ENCODE results near the gene ALPP. TPM values are rescaled to one million over a fixed set of nuclear protein-coding genes. Genes with fewer than 3 reads are reported as not detected.
"Not testable (repeated sequence)": the region's sequence is repeated elsewhere in the genome, so short reads cannot be mapped to it uniquely, and the experiment has no call there.

ALPP gene
- total RNA-seq, 1 donor from 2014 or later: not detected

DNA sequence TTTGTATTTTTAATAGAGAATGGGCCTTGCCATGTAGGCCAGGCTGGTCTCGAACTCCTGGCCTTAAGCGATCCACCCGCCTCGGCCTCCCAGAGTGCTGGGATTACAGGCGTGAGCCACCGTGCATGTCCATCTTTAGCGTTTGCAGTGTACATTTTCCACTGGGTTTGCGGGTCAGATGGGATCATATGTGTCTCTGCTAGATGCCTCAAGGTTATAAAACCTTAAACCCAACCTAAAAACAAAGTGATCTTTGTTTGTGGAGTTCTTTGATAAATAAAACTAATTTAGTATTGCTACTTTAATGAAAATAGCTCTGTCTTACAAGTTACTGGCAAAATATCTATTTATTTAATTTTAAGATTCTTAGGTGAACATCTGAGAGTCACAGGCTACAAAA is 15.0 kb downstream of the ALPP start:
- ATAC-seq: no peak
- no peak for DNase-seq (ENCODE audit: missing footprints)
- intact Hi-C loops (cut with DNase I): no loop called here

DNA sequence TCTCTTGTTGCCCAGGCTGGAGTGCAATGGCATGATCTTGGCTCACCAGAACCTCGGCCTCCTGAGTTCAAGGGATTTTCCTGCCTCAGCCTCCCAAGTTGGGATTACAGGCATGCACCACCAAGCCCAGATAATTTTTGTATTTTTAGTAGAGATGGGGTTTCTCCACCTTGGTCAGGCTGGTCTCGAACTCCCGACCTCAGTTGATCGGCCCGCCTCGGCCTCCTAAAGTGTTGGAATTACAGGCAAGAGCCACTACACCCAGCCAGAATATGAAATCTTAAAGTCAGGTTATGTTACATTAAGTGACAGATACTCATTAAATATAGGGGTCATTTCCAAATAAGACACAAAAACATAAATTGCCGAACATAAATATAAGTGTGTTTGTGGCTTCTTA is 15.9 kb downstream of the ALPP start:
- DNase-seq (ENCODE audit: missing footprints); ATAC-seq; intact Hi-C loops (cut with DNase I): not testable (repeated sequence)

DNA sequence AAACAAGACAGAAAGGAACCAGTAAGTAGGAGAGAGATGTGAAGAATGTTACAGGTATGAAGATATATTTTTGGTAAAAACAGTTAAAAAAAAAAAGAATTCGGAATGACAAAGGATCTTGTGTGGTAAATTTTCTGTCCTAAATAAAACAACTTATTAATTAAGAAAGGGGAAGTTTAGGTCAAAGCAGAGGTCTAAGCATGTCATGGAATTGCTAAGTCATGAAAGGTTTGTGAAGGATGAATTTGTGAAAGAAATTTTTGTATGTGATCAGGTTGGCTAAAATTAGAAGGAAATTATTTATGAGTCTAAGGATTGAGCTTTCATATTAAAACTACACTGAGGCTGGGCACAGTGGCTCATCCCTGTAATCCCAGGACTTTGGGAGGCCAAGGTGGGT is 17.0 kb downstream of the ALPP start:
- intact Hi-C loops (cut with DNase I): no loop called here

DNA sequence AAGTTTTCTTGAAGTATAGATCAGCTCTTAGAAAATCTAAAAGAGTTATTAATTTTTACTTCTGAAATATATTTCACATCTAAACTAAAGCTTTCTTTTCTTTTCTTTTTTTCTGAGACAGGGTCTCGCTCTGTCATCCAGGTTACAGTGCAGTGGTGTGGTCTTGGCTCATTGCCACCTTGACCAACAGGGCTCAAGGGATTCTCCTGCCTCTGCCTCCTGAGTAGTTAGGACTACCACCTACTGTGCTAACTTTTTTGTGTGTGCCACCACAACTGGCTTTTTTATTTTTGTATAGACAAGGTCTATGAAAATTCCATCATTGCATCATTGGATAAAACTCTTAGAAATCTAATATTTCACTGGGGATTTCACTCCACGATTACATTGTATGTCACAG is 18.1 kb downstream of the ALPP start:
- DNase-seq (ENCODE audit: missing footprints) (no peak), ATAC-seq (no peak)
- intact Hi-C loops (cut with DNase I): no loop called here

More for the DNA sequence above, 17.0 kb downstream of the ALPP start:
- ATAC-seq: no peak
- DNase-seq (ENCODE audit: missing footprints): no peak

DNA sequence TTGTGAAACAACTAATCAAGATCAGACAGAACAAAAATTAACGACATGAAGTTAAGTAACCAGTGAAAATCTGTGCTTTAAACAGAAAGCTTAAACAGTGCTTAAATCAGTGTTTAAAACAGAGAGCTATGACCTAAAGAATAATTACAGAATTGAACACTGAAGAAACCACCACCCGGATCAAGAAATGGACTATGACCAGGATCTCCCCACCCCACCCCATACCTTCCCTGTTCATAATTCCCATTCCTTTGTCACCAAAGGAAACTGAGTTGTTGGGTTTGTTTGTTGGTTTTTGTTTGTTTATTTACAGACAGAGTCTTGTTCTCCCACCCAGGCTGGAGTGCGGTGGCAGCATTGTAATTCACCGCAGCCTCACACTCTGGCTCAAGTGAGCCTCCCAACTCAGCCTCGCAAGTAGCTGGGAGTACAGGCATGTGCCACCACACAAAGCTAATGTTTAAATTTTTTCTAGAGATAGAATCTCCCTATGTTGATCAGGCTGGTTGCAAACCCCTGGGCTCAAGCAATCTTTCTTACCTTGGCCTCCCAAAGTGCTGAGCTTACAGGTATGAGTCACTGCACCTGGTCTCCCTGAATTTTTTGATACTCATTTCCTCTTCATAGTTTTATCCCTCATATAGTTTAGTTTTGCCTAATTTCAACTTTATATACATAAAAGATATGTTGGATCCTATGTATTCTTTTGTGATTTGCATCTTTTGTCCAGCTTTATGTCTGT is 19.9 kb downstream of the ALPP start:
- ATAC-seq (no peak), DNase-seq (ENCODE audit: missing footprints) (no peak)
- intact Hi-C loops (cut with DNase I): no loop called here

DNA sequence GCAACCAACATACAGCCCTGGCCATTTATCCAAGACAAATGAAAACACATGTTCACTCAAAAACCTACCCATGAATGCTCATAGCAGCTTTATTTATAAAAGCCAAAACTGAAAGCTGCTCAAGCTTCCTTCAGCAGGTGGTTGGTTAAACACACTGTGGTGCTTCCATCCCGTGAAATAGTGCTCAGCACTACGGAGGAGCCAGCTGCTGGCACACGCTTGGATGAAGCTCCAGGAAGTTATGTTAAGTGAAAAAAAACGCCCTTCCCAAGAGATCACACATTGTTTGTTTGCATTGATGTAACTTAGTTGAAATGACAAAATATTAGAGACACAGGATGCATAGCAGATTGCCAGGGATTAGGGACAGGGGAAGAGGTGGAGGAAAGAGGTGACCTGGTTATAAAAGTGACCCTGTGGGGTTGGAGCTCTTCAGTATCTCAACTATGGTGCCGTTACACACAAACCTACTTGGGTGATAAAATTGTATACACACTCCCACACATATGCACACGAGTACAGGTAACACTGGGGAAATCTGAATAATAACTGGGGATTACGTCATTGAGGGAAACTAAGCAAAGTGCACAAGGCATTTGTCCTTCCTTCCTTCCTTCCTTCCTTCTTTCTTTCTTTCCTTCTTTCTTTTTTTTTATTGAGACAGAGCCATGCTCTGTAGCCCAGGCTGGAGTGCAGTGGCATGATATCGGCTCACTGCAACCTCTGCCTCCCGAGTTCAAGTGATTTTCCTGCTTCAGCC is 21.9 kb downstream of the ALPP start:
- ATAC-seq (no peak), DNase-seq (ENCODE audit: missing footprints) (no peak)
- intact Hi-C loops (cut with DNase I): no loop called here

DNA sequence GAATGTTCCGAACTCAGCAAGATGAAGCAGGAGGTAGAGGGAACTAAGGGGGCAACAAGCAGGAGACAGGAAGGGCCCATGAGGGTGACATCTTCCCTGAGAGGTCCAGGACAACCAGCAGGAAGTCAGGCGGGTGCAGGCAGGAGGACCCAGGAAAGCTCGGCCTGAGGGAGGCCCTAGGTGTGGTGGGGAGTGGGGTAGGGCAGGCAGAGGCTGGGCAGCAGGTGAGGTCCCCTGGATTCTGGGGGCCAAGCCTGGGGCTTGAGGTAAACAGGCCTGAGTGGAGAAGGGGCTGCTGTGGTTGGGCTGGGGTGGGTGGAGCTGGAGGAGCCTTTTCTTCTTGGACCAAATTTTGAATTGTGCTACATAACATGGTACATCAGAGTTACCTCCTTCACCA is 24.0 kb downstream of the ALPP start:
- intact Hi-C loops (cut with DNase I): no loop called here
- DNase-seq (ENCODE audit: missing footprints): no peak
- no peak for ATAC-seq

DNA sequence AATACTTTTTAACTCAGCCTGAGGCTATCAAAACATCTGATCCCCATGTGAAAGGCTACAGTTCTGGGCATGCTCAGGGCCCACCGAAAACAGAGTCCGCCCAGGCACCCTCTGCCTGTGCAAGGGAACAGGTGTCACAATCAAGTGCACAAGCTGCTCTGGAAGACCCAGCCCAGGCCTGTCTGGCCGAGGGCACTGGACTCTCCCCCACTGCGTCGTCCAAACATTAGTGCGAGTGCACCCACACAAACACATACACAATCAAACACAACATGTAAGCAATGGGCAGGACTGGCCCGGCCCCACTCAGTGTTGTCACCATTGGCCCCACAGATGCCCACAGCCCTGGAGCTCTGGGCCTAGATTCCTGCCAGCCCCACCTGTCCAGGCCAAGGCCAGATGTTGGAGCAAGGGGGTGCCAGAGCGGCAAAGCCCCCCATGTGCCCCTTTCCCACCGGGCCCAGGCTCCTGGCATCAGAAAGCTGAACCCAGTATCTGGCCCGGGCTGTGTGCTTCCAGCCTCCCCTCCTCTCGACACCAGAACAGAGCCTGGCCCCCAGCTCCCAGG is 27.5 kb downstream of the ALPP start:
- intact Hi-C loops (cut with DNase I): no loop called here
- ATAC-seq (no peak), DNase-seq (ENCODE audit: missing footprints) (no peak)

DNA sequence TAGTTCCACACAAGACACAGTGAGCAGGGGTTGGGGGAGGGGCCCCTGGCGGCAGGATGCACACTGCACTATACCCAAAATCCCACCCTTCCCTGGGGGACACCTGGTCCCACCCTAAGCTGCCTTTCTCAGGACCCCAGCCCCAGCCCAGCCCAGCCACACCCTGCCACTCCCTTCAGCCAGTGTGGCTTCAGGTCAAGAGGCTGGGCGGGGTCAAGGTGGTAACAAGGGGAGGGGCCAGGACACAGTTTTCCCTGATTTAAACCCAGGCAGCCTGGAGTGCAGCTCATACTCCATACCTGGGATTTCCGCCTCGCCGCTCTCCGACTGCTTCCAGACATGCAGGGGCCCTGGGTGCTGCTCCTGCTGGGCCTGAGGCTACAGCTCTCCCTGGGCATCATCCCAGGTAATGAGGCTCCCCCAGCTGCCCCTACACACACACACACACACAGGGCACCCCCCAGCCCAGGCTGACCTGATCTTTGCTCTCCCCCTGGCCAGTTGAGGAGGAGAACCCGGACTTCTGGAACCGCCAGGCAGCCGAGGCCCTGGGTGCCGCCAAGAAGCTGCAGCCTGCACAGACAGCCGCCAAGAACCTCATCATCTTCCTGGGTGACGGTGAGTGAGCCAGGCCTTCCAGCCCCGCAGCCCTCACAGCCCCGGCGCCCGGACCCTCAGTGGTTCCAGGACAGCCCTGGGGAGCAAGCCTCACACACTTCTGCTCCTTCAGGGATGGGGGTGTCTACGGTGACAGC is 28.2 kb downstream of the ALPP start, which contains the start of gene ALPG:
Gene ALPG, plus strand, starts transcription at position 289 of the 755 bp plus-strand sequence. Its CDS starts 51 bp downstream, at position 340.
- DNase-seq (ENCODE audit: missing footprints): no peak
- intact Hi-C loops (cut with DNase I): no loop called here
- ATAC-seq: no peak

DNA sequence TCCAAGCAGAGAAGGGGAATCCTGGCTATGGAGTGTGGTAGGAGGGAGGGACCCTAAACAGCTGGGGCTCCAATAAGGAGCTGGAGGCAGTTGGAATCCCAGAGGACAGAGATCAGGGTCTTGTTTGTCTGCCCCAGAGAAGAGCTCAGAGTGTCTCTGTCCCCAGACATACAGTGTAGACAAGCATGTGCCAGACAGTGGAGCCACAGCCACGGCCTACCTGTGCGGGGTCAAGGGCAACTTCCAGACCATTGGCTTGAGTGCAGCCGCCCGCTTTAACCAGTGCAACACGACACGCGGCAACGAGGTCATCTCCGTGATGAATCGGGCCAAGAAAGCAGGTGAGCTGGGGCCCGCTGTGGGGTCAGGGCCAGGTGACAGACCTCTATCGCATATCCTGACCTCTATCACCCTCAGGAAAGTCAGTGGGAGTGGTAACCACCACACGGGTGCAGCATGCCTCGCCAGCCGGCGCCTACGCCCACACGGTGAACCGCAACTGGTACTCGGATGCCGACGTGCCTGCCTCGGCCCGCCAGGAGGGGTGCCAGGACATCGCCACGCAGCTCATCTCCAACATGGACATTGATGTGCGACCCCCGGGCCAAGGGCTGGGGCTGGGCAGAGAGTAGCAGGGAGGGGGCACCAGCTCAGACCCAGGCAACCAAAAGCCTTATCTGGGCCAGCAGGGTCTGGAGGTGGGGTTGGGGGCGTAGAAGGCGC is 29.0 kb downstream of the ALPP start:
- DNase-seq (ENCODE audit: missing footprints); ATAC-seq; intact Hi-C loops (cut with DNase I): not testable (repeated sequence)

DNA sequence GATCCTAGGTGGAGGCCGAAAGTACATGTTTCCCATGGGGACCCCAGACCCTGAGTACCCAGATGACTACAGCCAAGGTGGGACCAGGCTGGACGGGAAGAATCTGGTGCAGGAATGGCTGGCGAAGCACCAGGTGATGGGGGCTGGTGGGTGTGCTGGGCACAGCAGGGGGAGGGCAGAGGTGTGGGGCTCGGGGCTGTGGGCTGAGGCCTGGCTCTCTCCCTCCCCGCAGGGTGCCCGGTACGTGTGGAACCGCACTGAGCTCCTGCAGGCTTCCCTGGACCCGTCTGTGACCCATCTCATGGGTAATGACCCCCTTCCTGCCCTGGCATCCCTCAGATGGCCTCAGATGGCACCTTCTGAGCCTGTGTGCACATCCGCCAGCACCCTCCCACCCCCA is 29.7 kb downstream of the ALPP start:
- intact Hi-C loops (cut with DNase I); DNase-seq (ENCODE audit: missing footprints); ATAC-seq: not testable (repeated sequence)

DNA sequence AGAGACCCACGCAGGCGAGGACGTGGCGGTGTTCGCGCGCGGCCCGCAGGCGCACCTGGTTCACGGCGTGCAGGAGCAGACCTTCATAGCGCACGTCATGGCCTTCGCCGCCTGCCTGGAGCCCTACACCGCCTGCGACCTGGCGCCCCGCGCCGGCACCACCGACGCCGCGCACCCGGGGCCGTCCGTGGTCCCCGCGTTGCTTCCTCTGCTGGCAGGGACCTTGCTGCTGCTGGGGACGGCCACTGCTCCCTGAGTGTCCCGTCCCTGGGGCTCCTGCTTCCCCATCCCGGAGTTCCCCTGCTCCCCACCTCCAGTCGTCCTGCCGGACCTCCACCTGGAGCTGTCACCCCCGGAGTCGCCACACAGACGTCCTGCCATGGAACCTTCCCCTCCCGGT is 31.1 kb downstream of the ALPP start:
- ATAC-seq; intact Hi-C loops (cut with DNase I); DNase-seq (ENCODE audit: missing footprints): not testable (repeated sequence)

DNA sequence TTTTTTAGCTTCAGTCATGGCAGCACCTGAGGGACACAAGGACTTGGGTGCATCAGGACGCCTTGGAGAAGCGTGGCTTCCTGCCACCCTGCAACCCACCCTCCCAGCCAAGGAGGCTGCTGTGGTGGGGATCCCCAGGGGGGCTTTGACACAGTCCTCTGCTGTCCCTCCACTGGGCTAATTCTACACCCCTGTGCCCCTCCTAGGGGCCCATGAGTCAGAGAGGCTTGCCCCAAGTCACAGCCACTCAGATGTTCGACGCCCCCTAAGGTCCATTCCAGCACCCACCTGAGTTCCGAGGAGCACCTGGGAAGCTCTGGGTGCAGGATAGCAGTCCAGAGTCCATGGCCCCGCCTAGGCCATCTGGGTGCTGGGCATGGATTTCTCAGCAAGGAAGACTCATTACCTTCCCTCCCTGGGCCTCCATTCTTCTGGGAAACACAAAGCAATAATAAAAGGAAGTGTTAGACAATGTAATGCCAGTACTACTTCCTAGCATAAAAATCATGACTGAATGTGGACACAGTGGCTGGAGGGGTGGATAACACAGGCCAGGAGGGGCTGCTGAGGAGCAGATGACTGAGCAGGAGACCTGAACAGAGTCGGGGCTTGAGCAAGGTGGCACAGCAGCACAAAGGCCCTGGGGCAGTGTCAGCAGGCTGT is 31.8 kb downstream of the ALPP start:
- intact Hi-C loops (cut with DNase I): no loop called here
- no peak for ATAC-seq
- DNase-seq (ENCODE audit: missing footprints): no peak

DNA sequence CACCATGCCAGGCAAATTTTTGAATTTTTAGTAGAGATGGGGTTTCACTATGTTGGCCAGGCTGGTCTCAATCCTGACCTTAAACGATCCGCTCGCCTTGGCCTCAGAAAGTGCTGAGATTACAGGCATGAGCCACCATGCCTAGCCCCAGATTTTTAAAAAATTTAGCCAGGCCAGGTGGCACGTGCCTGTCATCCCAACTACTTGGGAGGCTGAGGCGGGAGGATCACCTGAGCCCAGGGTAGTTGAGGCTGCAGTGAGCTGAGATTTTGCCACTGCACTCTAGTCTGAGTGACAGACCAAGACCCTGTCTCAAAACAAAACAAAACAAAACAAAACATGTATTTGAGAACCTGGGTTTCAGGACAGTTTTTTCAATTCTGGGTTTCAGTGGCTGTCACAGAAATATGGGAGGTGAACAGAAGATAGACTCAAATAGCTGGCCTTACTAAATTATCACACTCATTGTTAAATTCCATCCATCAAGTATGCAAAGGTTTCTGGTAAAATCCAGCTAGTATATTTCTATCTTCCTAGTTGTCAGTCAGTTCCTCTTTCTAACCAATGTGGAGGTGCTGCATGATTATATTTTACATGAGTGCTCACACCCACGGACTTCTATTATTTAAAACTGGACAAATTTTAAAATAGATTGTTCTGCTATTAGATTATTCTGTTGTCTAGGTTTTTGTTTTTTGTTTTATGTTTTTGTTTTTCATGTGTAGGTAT is 33.5 kb downstream of the ALPP start:
- ATAC-seq (no peak), DNase-seq (ENCODE audit: missing footprints) (no peak)
- intact Hi-C loops (cut with DNase I): no loop called here

DNA sequence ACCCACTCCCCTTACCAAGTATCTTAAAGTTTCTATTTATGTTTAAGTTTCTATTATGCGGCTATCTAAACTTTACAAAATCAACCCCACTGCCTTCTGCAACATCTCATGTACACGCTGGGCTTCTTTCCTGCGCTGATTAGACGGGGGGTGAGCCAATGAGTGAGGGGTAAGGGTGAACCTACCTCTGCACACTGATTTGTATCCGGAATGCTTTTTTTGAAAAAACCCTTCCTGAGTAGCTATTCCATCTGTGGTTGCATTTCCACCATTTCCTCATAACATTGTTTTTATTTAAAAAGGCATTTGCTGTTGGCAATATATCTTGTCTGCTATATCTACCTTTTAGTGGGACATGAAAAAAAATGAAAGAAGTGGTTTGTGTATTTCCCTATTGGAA is 34.4 kb downstream of the ALPP start:
- ATAC-seq (no peak), DNase-seq (ENCODE audit: missing footprints) (no peak)
- intact Hi-C loops (cut with DNase I): no loop called here

DNA sequence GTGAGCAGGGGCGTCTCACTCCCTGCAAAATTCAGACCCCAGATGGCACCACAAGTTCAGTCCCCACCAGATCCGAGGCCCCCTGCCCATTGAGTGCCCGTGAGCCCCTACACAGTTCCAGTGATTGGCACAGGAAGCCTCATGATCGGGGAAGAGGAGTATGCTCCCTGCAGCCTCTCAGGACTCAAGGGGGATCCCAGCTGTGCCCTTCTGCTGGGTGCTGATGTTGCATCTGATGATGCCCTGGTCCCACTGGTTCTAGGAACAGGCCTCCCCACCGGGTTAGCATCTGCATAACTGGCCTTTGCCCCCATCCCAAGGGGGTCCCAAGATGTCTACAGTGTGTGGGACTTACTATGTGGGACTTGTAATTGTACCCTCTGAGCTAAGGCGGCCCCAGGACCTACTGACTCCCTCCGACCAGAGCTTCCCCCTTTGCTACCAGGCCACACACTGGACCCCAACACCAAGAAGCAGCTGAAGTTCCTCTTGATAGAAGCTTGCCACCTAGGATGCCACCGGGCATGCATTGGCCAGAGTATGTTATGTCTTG is 36.7 kb downstream of the ALPP start:
- DNase-seq (ENCODE audit: missing footprints) (no peak), ATAC-seq (no peak)
- intact Hi-C loops (cut with DNase I): no loop called here
